ENCODE data around the gene CAP2. TPM values are rescaled to one million over a fixed set of nuclear protein-coding genes. Genes with fewer than 3 reads are reported as not detected.
A peak's percentile ranks its signal among the peaks of the same experiment; 100 is the strongest.

The CAP2 gene
- total and polyA plus RNA-seq, 3 donors from 2014 or later: 1.6 to 5.2 (median 2.9) TPM

DNA sequence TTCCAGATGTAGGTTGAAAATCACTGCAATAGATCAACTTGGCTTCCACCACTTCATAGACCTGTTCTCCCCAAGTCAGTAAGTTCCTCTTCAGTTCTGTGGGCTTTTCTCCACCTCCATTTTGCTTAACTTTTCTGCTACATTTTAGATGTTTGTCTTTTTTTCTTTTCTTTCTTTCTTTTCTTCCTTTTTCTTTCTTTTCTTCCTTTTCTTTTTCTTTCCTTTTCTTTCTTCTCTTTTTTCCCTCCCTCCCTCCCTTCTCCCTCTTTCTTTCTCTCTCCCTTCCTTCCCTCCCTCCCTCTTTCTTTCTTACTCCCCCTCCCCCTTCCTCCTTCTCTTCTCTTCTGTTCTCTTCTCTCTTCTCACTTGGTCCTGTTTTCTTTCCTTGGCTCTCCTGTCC, 199.9 kb downstream of the CAP2 start:
- Histone ChIP-seq H3K27me3 (no peaks in the 10 kb centered on the region), H3K4me3 (no peak overlapping the region), H3K9me3 (no peaks in the 10 kb centered on the region), H3K4me1 (no peaks in the 10 kb centered on the region), H3K36me3 (ENCODE audit: low read depth, missing control alignments) (no peaks in the 10 kb centered on the region), H3K27ac (no peak overlapping the region)
- DNase-seq: no peak
- intact Hi-C loops (cut with DNase I; ENCODE audit: low total_unique reads): no loop called here
- TF ChIP-seq, protein P1, sequence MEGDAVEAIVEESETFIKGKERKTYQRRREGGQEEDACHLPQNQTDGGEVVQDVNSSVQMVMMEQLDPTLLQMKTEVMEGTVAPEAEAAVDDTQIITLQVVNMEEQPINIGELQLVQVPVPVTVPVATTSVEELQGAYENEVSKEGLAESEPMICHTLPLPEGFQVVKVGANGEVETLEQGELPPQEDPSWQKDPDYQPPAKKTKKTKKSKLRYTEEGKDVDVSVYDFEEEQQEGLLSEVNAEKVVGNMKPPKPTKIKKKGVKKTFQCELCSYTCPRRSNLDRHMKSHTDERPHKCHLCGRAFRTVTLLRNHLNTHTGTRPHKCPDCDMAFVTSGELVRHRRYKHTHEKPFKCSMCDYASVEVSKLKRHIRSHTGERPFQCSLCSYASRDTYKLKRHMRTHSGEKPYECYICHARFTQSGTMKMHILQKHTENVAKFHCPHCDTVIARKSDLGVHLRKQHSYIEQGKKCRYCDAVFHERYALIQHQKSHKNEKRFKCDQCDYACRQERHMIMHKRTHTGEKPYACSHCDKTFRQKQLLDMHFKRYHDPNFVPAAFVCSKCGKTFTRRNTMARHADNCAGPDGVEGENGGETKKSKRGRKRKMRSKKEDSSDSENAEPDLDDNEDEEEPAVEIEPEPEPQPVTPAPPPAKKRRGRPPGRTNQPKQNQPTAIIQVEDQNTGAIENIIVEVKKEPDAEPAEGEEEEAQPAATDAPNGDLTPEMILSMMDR (IDR thresholded peaks at IDR 0.05): no peak
- TF ChIP-seq POLR2A (IDR thresholded peaks at IDR 0.05): no peak

DNA sequence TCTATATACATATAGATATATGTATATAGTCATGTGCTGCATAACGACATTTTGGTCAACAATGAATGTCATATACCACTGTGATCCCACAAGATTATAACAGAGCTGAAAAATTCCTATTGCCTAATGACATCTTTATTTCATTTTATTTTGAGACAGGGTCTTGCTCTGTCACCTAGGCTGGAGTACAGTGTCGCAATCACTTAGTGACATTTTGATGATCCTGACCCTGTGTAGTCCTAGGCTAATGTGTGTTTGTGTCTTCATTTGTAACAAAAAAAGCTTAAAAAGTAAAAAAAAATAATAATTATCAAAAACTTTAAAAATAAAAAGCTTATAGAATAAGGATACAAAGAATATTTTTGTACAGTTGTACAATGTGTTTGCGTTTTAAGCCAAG, 202.7 kb downstream of the CAP2 start:
- no peaks in the 10 kb centered on the region for H3K9me3 ChIP-seq
- H3K4me1 ChIP-seq: no peaks in the 10 kb centered on the region
- DNase-seq: no peak
- intact Hi-C loops (cut with DNase I; ENCODE audit: low total_unique reads): no loop called here
- no peaks in the 10 kb centered on the region for H3K27me3 ChIP-seq
- TF ChIP-seq, protein P1 (IDR thresholded peaks at IDR 0.05): no peak
- no peak for TF ChIP-seq POLR2A (IDR thresholded peaks at IDR 0.05)
- no peaks in the 10 kb centered on the region for H3K36me3 ChIP-seq (ENCODE audit: low read depth, missing control alignments)
- WGBS, 2 donors: 91 to 92% methylated on average over 3 of the region's 3 CpGs
- H3K4me3 ChIP-seq: no peak overlapping the region
- H3K27ac ChIP-seq: no peak overlapping the region

DNA sequence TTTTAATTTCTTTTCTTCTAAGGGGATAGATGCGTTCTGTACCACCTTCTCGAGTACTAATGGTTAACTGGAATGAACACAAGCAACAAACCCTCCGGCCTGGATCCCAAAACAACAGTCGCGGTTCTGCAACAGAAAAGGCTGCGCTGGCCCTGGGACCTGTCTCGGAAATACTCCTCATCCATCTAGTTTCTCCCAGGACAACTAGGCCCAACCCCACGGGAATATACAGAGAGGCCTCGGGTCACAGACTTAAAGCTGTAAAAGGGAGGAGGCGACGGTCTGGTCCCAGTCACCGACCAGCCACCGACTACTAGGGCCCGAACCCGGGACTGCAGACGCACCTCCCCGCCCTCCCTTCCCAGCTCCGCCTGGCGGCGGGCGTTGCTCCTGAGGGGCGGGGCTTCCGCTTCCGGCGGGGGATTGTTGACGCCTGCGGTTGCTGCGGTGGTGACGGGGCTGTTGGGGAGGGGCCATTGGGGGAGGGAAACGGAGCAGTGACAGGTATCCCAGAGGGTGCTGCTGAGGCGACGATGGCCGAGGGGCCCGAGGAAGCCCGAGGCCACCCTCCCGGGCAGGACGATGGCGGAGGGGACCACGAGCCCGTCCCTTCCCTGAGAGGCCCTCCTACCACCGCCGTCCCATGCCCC, 206.6 kb downstream of the CAP2 start, which contains the start of gene FAM8A1:
FAM8A1 (plus strand) TSS at position 426 of the 650 bp plus-strand sequence; CDS start at position 534, 108 bp downstream.
- intact Hi-C loops (cut with DNase I; ENCODE audit: low total_unique reads): no loop called here
- Histone ChIP-seq H3K27me3 (no peaks in the 10 kb centered on the region), H3K27ac (peak within 1 kb of the TSS; percentile 91 to 96), H3K4me1 (no peaks in the 10 kb centered on the region), H3K4me3 (peak within 1 kb of the TSS; percentile 92 to 98), H3K36me3 (ENCODE audit: low read depth, missing control alignments) (no peaks in the 10 kb centered on the region), H3K9me3 (no peaks in the 10 kb centered on the region)
- DNase-seq: peak; percentile 97
- TF ChIP-seq POLR2A (IDR thresholded peaks at IDR 0.05): peak; percentile 52
- TF ChIP-seq, protein P1 (IDR thresholded peaks at IDR 0.05): peak; percentile 41 to 73 (median 66)
- 4 to 6% methylated on average over 19 to 42 of the region's 42 CpGs for WGBS, 2 donors

DNA sequence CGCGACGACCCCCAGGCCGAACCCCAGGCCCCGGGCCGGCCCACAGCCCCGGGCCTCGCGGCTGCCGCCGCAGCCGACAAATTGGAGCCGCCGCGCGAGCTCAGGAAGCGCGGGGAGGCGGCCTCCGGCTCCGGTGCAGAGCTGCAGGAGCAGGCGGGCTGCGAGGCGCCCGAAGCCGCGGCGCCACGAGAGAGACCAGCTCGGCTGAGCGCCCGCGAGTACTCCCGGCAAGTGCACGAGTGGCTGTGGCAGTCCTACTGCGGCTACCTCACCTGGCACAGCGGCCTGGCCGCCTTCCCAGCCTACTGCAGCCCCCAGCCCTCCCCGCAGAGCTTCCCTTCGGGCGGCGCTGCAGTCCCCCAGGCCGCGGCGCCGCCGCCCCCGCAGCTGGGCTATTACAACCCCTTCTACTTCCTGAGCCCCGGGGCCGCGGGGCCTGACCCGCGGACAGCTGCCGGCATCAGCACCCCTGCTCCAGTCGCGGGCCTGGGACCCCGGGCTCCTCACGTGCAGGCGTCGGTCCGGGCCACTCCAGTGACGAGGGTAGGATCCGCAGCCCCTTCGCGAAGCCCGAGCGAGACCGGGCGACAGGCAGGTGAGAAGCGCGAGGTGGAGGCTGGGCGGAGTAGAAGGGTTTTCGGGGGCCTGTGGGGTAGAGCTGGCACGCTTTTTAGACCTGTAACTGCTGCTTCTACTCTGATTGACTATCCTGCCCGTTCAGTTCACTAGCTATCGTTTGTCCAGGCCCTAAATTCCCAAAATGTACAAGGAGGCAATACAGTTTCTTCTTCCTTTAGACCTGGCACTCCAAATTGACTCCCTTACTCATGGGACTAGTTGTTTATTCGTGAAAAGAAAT, 207.4 kb downstream of the CAP2 start:
- no peaks in the 10 kb centered on the region for H3K36me3 ChIP-seq (ENCODE audit: low read depth, missing control alignments)
- DNase-seq: peak; percentile 46
- peak overlapping the region; percentile 91 to 96 for H3K27ac ChIP-seq
- H3K27me3 ChIP-seq: no peaks in the 10 kb centered on the region
- H3K4me1 ChIP-seq: no peaks in the 10 kb centered on the region
- TF ChIP-seq, protein P1 (IDR thresholded peaks at IDR 0.05): no peak
- no peak for TF ChIP-seq POLR2A (IDR thresholded peaks at IDR 0.05)
- 0% methylated on average over 3 to 74 of the region's 77 CpGs for WGBS, 2 donors
- intact Hi-C loops (cut with DNase I; ENCODE audit: low total_unique reads): no loop called here
- no peaks in the 10 kb centered on the region for H3K9me3 ChIP-seq
- peak overlapping the region; percentile 92 to 98 for H3K4me3 ChIP-seq

Data from testis (tissue), 3 donors.